ENCODE results near the gene SLAIN1.

SLAIN1 gene

DNA sequence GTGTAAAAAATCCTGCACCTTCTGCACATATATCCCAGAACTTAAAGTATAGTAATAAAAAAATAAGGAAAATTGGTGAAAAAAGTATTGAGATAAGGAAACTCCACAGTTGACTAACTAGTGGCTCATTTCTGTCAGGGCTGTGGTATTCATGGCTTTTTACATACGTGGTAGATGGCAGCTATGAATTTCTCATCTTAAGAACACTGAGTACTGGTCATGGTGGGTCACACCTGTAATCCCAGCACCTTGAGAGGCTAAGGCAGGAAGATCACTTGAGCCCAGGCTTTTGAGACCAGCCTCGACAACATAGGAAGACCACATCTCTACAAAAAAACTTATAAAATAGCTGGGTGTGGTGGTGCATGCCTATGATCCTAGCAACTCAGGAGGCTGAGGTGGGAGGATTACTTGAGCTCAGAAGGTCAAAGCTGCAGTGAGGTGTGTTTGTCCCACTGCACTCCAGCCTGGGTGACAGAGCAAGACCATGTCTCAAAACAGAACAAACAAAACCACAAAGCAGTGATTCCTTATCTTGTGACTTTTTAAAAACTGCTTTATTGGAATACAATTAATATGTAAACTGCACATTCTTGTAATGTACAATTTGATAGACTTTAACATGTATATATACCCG is 16.8 kb downstream of the SLAIN1 start:
- DNase-seq, result no peak

DNA sequence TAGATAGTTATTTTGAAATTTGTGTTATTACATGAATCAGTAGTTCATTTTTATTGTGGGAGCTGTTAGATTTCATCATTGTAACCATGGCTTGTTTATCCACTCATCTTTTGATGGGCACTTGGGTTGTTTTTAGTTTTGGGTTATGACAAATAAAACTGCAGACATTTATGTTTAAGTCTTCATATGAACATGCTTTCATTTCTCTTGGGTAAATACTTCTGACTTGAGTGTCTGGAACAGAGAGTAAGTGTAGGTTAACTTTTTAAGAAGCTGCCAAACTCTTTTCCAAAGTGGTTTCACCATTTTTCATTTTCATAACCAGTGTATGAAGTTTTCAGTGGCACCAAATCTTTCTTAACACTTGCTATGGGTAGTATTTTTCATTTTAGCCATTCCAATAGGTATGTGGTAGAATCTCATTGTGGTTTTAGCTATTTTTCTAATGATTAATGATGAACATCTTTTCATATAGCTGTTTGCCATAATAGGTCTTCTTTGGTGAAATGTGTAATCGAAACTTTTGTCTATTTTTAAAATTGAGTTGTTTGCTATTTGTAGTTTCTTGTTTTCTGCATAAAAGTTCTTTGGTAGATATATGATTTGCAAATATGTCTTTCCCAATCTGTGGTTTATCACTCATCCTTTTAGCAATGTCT is 17.9 kb downstream of the SLAIN1 start:
- no peak for DNase-seq

DNA sequence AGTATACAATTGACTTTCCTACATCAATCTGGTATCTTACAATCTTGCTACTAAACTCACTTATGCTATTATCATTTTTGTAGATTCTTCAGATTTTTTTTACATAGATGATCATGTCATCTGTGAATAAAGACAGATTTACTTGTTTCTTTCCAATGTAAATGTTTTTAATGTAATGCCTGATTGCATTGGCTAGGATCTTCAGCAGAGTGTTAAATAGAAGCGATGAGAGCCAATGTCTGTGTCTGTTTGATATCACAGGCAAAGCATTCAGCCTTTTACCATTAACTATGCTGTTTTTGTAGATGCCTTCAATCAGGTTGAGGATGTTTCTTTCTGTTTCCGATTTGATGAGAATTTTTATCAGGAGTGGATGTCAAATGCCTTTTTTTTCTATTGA is 19.2 kb downstream of the SLAIN1 start:
- no peak for DNase-seq

DNA sequence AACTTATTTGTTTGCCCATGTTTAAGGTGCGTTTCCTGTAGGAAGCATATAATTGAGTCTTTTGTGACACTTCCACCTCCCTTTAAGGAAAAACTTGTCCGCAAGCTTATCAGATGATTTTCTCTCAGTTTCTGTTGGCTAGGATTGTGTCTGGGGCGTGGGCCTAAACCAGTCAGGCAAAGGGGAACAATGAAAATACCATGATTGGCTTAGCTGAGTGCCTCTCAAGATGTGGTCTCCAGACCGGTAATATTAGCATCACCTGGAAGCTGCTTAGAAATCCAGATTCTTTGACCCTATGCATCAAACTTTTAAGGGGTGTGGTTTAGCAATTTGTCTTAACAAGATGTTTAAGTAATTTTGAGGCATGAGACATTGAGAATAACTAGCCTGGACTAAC is 20.0 kb downstream of the SLAIN1 start:
- no peak for DNase-seq

DNA sequence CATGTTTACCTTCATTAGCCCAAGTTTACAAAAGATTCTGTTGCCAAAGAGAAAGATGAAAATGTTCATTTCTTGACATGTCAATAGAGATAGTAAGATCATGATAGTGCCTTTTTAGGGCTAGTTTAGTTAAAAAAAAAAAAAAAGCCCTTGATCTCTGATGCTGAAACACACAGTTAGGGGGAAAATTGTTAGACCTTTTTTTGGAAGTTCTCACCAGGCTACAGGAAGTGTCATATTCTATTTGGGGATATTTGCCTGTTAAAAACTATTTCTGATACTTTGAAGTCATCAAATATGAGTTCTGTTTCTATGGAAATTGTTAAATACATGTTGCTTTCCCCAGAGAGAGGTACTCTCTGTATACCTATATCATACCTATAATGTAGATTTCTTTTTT is 21.6 kb downstream of the SLAIN1 start:
- no peak for DNase-seq

DNA sequence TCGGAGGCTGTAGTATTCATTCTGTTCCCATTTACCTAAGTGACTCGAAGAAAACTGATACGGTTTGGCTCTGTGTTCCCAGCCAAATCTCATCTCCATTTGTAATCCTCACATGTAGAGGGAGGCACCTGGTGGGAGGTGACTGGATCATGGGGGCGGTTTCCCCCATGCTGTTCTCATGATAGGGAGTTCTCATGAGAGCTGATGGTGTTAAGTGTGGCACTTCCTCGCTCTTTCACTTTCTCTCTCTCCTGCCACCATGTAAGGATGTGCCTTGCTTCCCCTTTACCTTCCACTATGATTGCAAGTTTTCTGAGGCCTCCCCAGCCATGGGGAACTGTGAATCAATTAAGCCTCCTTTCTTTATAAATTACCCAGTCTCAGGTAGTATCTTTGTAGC is 23.5 kb downstream of the SLAIN1 start:
- no peak for DNase-seq

DNA sequence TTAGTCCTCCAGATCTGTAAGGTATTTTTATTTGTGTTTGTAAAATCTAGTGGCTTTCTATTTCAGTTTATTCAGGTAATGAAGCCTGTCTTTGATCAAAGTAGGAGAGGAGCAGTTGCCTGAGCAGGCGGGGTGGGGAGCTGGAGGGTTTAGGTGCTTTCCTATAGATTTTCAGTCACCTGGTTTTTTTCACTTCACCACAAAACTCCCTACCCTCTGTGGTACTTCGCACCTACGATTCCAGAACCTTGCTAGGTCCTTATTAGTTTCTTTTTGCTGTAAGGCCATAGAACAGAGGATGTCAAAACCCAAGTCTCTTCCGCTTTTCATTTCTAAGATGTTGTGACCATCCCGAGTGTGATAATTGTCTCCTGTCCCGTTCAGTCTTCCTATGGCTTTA is 26.6 kb downstream of the SLAIN1 start:
- DNase-seq, result no peak

DNA sequence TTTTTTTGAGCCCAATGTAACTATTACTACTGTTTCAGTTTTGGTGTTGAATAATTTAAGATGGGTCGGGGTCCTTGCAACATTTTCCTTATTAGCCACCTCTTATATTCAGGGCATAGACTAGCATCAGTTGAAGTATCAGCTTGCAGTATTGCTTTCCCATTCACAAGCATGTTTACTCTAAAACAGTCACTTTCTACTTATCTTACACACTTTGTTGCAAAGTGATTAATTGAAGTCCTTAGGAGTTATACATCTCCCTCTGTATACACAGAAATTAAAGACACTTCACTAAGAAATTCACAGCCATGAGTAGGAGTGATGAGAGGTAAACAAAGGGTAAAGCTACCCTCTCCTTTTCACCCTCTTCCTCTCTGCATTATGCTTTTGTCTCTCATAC is 27.6 kb downstream of the SLAIN1 start:
- DNase-seq, result no peak

DNA sequence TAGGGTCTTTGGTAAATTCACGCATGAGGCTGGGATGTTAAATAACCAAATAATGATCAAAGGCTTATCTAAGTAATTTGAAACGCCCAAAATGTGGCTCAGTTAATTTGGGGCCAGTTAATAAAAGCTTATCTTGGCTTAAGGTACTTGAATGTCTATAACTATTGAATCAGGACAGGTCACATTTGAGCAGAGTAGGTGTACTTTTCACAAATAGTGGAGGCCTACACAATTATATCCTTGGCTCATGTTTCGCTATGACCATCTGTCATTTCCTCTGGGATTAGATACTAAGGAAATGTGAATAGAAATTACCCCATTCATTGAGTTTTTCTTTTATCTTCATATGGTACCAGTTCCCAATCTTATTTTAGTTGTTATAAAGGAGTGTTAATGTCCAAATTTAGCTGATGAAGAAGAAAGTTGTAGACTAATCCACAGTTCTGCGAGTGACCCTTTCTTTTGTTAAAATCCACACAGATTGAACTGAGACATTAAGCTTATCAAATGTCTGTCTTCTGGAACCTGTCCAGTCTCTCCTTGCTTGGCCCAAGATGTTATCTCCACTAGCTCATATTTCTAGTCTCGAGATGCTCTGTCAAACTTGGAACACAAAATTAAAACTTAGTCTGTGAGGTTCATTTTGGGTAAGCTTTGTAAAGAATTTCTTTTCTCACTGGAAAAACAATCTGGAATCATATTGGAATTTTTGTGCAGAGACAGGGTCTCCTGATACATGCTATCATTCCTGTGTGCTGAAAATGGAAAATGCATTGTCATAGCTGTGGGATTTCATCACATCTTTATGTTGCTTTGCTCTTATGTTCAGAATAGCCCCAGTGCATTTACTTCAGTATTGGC is 31.0 kb downstream of the SLAIN1 start:
- DNase-seq, result no peak

DNA sequence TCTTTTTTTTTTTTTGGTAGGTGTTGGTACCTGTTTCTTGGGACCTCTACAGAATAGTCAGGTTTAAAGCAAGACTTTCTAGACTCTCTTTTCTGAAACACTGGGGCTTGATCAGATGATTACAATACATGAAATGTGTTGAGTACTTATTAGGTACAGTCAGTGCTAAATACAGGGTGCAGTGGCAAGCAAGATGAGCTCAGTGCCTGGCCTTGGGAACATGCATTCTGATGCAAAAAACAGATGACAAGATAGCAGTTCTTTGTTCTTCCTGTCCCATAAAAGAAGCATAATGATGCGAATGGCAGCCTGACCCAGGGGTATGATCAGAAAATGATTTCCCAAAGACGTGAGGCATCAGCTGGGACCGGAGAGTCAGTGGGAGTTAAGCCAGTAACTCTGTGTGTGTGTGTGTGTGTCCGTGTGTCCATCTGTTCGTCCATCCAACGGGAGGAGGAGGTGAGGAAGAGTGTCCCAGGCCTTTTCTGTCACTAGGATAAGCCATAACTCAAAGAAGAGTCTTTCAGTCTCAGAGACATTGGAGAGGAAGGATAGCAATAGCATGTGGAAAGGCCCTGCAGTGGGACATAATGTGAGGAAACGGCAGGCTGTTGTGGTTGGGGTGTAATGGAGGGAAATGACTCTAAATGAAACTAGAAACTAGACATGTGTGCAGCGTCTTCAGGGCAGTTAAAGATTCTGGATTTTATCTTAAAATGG is 32.2 kb downstream of the SLAIN1 start:
- peak; percentile 24 to 27 for DNase-seq

DNA sequence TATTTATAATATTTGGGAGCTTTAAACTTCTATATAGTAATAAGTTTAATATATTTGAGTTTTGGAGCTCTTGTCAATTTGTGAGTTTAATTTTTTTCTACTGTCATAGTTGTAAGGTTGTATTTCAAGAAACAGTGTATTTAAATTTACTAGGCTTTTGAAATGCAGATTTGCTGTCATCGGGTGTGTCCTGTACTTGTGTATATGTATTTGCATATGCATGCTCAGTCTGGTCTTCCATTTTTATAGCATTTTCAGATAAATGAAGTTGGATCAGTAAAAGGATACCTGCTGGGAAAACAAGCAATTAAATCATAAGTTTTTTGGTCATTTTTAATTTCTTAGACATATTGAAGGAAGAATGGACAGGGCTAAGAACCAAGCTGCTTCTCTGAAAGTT is 33.1 kb downstream of the SLAIN1 start:
- DNase-seq, result no peak

DNA sequence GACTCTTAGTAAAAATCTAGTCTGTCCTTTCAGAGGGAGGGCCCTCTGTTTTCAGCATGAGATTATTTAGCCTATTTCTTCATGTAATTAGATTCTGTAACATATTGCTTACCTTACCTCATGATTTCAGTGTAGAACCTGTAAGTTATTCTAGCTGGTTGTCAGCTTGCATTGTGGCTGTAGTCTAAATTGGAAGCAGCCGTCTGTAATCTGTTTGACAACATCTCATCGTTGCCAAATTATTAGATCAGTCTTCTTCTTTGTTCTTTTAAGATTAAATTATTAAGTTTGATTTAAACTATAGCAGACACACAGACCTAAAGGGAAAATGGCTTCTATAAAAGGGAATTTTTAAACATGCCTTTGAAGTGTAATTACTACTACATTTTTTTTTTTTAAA is 34.8 kb downstream of the SLAIN1 start:
- DNase-seq, result no peak

DNA sequence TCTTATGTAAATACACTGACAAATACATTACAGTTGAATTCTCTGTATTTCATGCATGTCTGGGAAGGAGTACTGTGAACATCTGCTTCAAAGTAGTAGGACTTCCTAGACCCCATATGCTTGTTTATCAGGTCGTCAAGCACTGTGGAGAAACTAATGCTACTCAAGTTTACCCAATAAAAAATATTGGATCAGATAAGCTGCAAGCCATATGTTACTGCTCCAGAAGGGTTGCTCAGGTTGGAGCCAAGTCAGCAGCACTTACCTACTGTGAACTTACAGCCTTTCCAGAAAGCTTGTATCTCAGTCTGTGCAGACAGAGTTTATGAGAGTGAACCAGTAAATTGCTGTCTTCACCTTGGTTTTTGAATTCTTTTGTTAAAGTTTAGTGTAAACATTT is 36.2 kb downstream of the SLAIN1 start:
- no peak for DNase-seq

DNA sequence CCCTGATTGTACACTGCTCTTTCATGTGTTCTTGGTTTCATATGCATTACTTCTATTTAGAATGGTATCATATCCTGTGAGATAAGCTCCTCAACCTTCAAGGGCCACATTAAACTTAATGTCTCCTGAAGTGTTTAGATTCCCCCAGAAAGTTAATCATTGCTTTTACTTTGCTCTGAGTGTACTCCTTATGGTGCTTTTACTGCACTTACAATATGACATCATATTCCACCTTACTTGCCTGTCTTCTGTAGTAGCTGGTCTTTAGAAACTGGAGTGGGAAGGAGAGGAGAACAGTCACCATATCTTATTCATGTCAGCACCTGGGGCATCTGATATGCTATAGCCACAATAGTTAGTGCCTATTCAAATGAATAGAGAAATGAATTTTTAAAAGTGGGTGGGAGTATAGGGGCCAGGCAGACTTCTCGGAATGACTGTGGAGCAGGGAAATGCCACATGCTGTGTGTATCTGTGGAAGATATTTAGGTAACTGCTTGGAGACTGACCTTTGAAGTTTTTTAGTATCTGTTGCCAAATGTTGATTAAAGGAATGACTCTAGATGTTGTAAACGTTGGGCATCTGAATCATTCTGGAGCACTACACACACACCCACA is 40.2 kb downstream of the SLAIN1 start:
- DNase-seq, result no peak

DNA sequence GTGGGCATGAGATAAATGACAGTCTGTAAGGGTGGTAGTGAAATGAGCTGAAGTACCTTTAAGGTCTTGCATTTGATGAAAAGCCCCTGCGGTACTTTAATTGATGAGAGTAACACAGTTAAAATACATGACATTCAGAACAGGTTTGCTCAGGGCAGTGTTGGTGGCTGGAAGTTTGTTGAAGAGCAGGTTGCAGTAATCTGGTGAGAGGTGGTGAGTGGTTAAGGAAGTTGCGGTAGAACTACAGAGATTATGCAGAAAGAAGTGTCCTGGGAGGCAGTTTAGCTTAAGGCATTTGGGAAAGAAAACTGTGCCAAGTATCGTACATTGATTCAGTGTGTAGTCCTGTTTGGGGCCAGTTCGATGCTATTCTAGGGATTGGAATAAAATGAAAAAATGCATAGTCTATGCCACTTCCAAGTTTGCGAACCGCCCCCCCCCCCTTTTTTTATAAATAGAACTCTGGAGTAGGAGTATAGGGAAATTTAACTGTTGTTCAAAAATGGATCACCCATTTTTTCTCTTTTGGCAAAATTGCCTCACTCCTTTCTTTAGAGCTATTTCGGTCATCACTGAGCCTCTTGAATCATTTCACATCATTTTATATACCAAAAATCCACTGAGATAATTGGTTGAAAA is 42.7 kb downstream of the SLAIN1 start:
- DNase-seq, result no peak

DNA sequence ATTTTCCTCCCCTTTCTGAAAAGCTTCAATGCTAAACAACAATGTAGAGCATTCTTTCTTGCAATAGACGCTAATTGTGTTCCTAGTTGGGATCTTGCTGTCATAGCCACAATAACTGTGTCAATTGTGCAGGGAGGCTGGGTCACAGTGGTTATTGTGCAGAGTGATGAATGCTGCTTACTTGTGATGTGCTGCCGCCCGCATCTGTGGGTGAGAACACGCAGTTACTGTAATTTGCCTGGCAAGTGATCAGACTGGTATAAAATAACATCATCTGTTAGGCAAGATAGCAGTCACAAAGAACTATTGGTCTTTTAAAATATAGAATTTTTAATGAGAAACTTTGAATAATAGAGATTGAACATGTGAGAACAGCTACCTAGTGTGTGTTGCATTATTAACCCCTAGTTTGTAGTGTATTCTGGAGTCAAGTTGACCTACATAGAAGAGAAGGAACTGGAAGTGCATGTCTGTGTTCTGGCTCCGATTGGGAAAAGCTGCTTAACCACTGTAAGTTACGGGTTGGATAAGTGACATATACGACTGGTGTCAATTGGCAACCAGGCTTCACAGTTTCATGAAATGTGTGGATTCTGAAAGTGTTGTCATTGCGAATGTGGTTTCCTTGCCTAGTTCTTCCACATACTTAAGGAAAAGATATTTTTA is 43.6 kb downstream of the SLAIN1 start:
- no peak for DNase-seq

DNA sequence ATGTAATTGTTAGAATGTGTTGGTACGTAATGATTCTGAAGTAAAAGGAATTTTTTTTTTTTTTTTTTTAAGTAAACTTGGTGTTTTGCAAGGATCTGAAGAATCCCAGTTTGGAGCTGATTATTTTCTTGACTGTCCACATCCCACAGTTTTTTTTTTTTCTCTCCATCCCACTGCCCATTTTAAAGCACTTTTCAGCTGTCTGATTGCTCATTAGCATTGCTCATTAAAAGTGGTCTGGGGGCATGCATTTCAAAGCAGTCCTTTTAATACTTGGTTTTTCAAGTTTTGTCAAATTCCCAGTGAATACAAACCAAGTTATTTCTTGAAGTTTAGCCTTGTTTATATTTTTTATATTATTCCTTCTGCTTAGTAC is 44.1 kb downstream of the SLAIN1 start:
- no peak for DNase-seq

DNA sequence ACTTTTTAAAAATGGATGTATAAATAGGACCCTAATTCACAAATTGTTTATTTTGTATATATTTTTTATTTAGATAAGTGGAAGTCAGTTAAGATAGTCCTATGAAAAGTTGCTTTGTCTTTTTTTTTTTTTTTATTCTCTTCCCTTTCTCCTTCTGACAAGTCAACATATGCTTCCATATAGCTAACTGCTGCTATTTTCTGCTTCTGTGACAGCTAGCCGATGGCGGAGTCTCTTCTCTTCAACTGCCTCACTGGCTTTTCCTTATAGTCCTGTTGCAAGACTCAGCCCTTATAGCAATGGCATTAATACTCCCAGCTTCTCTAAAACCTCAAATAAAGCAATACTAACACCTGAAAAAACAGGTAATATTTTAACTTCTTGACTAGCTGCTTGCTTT is 45.3 kb downstream of the SLAIN1 start:
- DNase-seq, result no peak

DNA sequence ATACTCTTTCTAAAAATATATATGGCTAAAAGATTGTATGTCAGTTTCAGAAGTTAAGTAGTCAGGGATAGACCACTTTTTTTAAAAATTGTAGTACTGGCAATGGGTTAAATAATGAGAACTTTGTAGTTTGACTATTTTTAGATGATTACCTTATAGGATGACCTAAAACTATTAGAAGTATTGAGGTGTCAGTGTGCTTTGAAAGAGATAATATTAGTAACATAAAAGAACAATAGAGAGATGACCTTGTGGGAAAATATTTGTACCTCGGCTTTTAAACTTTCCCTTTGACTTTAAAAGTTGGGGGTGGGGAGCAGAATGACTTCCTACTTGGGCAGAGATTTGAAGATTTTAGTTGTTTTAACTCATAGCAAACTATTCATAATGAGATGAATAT is 48.3 kb downstream of the SLAIN1 start:
- DNase-seq, result no peak

DNA sequence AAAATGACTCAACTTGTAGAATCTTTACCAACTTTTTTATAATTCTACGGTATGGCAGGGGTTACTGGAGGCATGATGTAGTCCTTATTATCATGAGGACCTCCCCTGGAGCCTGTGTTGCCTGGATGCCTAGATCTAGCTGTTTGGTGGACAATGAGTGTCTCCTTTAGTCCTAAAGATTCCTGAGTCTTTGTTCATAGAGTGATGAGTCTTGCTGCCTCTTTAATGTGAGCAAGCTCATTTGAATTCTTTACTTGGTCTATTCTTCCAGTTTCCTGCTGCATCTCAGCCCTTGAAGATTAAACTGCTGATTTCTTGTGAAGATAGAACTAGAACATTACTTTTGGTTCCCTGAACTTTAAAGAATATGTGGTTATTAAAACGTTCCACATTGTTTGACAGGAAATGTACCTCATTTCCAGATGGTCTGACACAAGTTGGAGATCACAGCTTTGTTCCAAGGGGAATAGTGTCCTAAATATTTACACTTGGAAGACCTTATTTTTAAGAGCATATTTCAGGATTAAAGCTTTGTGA is 51.9 kb downstream of the SLAIN1 start:
- no peak for DNase-seq
